ENCODE results near the gene RPH3AL. TPM values are rescaled to one million over a fixed set of nuclear protein-coding genes. Genes with fewer than 3 reads are reported as not detected.
"Not testable (repeated sequence)": the region's sequence is repeated elsewhere in the genome, so short reads cannot be mapped to it uniquely, and the experiment has no call there.

RPH3AL gene
- total RNA-seq, 1 donor from 2014 or later: 24.3 TPM

DNA sequence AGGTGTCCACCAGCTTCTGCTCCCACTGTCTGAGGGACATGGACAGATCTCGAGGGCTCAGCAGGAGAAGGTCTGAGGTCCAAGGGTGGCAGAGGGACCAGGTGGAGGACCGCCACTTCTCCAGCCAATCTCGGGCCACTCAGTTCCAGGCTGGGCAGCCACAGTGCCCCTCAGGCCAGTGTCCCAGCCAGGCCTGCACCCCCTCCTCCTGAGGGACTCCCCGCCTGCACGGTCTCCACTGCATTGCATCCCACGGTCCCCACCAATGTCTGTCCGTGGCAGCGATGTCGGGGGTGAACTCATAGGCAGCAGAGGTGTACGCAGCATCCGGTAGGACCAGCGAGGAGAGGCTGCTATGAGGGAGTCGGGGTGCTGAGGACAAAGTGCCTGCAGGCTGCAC is 107.0 kb downstream of the RPH3AL start:
- DNase-seq (ENCODE audit: low read depth): no peak

DNA sequence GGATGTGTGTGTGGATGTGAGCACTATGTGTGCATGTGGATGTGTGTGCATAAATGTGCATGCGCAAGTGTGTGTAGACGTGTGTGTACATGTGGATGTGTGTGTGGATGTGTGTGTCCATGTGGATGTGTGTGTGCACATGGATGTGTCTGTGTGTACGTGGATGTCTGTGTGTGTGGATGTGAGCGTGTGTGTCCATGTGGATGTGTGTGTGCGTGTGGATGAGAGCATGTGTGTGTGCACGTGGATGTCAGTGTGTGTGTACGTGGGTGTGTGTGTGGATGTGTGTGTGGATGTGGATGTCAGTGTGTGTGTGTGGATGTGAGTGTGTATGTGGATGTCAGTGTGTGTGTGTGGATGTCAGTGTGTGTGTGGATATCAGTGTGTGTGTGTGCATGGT is 107.6 kb downstream of the RPH3AL start:
- DNase-seq (ENCODE audit: low read depth): no peak

DNA sequence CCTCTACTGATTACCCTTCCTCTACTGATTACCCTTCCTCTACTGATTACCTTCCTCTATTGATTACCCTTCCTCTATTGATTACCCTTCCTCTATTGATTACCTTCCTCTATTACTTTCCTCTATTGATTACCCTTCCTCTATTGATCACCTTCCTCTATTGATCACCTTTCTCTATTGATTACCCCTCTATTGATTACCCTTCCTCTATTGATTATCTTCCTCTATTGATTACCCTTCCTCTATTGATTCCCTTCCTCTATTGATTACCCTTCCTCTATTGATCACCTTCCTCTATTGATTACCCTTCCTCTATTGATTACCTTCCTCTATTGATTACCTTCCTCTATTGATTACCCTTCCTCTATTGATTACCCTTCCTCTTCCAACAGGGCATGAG is 108.7 kb downstream of the RPH3AL start:
- DNase-seq (ENCODE audit: low read depth): not testable (repeated sequence)

DNA sequence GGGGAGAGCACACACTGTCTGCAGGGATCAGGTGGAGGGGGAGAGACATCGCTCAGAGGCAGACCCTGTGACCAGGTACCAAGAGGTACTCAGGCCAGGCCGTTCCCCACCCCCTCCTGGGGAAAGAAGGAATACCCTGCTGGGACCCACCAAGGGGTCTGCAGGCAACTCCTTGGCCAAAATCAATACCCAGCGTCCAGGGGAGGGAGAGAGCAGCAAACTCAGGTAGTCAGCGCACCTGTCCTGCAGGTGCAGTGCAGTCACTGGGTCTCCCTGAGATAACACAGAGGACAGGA is 113.7 kb downstream of the RPH3AL start:
- DNase-seq (ENCODE audit: low read depth): no peak

DNA sequence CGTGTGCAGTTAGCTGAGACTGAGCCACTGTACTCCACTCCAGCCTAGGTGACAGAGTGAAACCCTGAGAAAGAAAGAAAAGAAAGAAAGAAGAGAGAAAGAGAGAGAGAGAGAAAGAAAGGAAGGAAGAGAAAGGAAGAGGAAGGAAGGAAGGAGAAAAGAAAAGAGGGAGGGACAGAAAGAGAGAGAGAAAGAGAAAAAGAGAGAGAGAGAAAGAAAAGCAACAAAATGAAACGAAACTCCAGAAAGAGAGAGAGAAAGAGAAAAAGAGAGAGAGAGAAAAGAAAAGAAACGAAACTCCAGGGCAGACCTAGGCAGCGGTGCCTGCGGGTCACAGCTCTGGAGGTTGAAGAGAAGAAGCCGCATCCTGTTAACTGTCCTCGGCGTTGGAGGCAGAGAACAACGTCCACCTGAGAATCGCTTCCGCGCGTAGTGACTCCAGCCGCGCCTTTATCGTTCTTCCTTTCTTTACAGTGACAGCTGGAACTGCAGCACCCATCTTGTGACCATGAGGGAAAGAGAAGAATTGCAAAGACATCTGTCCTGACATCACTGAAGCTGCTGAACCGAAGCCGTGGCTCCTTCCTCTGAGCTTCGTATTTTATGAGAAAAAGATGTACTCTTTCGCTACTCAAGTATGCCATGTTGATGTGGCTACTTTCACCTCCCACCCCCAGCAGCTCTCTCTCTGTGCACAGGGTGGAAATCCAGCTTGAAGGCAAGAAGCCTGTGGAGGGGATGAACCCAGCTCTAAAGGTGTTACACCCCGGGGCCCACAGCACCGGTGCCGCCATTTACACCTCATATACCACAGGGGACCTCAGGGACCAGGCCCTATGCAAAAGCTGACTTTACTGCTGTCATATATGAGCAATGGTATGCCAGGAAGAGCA is 114.3 kb downstream of the RPH3AL start:
- no peak for DNase-seq (ENCODE audit: low read depth)

DNA sequence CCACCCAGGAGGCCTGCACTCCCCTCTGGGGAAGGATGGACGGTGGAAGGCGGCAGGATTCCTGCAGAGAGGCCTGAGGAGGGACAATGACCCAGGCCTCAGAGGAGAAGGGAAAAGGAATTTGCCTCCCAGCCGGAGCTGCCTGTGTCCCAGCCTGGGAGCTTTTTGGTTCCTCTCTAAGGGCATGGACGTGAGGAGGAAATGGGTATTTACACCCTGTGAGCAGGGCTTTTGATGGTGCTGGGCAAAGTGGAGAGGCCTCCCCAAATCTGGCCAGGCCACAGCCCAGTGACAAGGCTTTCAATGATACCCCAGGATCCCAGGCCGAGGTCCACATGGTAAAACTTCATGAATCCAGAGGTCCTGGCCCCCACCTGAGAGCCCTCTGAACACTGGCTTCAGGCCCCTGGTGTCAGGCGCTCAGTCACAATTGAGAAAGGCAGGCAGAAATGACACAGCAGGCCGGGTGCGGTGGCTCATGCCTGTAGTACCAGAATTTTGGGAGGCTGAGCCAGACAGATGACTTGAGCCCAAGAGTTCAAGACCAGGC is 115.1 kb downstream of the RPH3AL start:
- no peak for DNase-seq (ENCODE audit: low read depth)

DNA sequence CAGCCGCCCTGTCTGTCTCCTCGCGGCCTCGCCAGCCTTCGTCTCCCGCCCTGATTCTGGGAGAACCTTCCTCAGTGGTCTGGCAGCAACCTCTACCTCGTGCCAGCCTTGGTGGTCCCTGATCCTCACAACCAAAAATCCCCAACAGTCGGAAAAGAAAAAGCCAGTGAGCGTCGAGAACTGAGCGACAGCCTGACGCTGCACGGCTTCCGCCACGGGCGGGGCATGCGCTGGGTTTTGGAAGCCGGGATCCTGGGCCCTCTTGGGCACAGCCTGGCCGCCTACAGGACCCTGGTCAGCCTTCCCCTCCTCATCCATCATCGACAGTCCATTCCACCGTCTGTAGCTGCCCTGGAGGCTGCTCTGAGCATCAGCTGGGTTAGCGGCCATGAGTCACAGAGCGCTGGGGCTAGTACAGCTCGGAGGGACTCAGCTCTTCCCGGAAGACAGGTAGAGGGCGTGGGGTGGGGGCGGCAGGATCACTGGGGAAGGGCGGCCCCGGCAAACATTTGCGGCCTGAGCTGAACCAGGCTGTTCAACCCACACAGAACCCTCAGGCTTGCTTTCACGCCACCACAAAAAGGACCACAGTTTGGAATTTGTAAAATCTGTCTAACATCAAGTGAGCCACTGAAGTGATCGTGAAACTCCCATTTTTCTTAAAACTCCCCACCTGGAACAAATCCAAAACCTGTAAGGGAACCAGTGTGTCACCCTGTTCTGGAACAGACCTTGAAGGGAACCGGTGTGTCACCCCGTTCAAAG is 115.8 kb downstream of the RPH3AL start:
- no peak for DNase-seq (ENCODE audit: low read depth)

DNA sequence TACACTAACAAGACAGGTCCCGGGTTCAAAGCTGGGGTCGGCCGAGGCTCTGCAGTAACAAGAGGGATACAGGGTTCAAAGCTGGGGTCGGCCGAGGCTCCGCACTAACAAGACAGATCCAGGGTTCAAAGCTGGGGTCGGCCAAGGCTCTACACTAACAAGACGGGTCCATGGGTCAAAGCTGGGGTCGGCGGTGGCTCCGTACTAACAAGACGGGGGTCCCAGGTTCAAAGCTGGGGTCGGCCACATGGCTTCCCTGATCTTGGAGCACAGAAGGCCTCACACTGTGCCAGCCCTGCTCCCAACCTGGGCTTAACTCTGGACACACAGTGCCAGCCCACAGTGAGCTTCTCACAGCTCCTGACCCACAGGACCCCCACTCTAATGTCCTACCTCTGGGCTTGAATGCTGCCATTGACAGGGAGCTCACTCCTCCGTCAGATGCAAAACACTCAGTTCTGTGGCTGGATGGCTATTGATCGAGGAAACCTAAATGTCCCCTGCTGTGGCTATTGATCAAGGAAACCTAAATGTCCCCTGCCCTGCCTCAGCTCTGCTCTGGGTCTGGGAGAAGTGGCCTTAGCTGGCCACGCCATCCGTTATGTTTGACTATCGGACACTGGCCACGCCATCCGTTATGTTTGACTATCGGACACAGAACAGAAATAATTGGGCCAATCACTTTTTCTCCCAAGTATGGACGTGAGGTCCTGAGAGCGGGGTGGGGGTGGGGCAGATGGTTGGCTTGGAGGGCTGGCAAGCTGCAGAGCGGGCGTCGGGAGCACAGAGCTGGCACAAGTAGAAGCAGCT is 116.6 kb downstream of the RPH3AL start:
- no peak for DNase-seq (ENCODE audit: low read depth)

DNA sequence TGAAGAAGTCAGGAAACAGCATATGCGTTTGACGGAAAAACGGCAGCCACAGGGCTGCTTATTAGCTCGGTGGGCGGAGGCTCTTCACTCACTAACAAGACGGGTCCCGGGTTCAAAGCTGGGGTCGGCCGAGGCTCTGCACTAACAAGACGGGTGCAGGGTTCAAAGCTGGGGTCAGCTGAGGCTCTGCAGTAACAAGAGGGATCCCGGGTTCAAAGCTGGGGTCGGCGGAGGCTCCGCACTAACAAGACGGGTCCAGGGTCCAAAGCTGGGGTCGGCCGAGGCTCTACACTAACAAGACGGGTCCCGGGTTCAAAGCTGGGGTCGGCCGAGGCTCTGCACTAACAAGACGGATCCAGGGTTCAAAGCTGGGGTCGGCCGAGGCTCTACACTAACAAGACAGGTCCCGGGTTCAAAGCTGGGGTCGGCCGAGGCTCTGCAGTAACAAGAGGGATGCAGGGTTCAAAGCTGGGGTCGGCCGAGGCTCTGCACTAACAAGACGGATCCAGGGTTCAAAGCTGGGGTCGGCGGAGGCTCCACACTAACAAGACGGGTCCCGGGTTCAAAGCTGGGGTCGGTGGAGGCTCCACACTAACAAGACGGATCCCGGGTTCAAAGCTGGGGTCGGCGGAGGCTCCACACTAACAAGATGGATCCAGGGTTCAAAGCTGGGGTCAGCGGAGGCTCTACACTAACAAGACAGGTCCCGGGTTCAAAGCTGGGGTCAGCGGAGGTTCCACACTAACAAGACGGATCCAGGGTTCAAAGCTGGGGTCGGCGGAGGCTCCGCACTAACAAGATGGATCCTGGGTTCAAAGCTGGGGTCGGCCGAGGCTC is 117.4 kb downstream of the RPH3AL start:
- not testable (repeated sequence) for DNase-seq (ENCODE audit: low read depth)

DNA sequence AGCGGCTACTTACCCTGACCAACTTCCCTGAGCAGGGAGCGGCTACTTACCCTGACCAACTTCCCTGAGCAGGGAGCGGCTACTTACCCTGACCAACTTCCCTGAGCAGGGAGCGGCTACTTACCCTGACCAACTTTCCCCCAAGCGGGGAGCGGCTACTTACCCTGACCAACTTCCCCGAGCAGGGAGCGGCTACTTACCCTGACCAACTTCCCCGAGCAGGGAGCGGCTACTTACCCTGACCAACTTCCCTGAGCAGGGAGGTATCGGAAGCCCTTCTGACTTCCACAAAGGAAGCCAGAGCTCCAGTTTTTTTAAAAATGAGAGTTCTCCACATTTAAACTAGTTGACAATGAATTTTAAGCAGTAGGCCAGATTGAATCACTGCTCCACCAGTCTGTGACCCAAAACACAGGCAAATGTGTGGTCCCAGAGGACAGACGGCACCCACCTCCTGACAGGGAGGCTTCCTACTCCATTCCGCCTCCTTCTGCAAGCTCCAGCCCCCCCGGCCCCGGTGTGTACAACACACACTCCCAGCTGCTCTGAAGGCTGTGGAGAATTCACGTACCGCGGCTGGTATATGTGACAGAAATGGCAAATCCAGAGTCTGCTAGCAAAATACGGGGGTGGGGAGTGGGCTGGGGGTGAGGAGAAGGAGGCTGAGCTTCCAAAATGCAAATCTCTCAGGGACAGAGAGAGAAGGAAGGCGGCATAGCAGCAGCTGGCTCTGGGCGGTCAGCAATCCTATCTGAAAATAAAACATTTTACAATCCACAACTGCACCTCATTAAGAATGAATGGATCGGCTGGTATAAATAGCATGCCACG is 118.2 kb downstream of the RPH3AL start:
- DNase-seq (ENCODE audit: low read depth): not testable (repeated sequence)

DNA sequence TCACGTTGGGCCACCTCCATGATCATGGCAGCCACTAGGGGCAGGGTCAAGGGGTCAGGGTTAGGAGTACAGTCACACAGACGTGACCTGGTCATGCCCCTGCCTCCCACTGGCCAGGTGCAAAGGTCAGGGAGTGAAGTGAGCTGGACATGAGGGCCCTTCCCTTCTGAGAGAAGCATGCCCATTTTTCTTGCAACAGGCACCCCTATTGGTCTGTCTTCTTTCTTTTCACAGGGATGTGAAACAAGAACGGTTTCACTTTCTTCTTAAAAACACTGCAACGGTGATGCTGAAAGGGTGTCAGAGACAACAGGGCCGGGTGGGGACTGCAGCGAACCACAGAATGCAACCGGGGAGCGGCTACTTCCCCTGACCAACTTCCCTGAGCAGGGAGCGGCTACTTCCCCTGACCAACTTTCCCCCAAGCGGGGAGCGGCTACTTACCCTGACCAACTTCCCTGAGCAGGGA is 119.1 kb downstream of the RPH3AL start:
- DNase-seq (ENCODE audit: low read depth): no peak

DNA sequence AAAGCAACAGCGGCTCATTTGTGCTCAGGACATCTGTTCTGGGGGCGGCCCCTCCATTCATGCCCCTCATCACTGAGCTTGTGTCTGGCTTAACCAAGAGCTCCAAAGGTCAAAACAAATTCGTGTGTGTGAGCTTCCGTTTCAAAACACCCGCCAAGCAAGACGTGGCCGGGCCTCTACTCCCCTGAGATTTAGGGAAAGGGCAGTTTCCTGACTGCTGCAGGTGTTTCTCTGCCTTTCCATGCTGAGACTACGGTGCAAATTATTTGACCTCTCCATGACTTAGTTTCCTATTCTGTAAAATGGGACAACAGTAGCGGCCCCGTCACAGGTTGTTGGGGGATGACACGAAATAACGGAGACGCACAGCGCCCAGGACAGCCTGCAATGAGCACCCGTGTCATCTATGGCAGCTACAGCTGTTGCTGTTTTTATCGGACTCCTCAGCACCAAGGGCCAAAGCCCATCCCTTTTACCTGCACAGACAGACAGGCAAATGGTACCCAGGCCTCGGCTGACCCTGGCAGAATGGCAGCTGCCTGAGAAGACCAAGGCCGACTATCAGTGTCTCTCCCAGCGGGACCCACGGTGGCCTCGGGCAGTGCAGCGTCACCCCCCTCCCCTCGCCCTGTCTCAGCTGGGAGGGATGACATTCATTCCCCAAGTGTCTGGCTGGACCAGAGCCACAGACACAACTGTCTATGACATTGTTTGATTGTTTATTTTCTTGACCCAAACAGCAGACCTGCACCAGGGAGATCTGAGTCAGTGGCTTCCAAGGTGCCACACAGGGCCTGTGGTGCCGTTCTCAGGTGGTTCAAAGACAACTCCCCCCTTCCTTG is 120.4 kb downstream of the RPH3AL start:
- DNase-seq (ENCODE audit: low read depth): no peak

DNA sequence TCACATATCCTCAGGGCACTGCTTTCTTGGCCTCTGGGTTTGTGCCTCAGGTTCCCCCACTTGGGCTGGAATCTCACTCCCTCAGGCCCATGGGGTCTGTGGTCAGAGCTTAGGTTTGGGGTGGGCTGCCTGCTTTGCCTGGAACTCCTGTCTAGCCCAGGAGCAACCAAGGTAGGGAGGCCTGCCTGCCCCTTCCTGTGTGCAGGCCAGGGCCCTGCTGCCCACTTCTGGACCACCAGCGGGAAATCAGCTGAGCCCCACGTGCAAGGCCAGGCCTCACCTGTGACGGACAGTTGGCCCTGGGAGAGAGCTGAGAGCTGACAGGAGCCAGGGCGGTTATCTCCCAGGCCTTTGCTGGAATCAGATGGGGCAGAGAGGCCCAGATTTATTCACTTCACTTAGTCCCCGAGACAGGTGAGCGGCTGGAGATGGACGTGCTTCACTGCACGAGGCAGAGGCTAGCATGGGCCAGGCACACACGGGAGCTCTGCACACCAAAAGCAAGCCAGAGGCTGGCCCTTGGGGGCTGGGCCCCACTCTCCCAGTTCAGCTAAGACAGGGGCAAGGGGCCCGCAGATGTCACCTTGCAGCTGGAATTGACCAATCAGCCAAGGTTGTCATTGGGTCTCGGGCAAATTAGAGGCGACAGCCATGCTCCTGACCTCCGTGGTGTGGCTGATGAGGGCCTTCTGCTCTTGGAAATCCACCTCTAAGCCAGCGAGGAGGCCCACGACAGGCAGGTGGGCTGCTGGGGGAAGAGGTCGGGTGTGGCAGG is 121.2 kb downstream of the RPH3AL start:
- DNase-seq (ENCODE audit: low read depth): no peak

DNA sequence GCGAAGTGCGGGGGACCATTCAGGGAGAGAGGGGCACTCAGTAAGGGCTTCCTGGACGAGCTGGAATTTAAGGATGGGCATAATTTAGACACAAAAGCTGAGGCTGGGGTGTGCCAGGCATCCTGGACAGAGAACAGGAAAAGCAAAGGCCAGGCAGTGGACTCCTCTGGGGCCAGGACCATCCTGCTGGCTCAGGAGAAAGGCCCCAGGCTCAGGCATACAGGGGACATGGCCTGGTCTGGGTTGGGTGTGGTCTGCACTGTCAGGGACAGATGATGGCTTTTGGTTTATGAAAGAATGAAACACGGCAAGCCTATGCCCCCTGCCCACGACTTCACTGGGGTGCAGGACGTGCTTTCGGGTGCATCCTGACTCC is 122.2 kb downstream of the RPH3AL start:
- DNase-seq (ENCODE audit: low read depth): no peak

DNA sequence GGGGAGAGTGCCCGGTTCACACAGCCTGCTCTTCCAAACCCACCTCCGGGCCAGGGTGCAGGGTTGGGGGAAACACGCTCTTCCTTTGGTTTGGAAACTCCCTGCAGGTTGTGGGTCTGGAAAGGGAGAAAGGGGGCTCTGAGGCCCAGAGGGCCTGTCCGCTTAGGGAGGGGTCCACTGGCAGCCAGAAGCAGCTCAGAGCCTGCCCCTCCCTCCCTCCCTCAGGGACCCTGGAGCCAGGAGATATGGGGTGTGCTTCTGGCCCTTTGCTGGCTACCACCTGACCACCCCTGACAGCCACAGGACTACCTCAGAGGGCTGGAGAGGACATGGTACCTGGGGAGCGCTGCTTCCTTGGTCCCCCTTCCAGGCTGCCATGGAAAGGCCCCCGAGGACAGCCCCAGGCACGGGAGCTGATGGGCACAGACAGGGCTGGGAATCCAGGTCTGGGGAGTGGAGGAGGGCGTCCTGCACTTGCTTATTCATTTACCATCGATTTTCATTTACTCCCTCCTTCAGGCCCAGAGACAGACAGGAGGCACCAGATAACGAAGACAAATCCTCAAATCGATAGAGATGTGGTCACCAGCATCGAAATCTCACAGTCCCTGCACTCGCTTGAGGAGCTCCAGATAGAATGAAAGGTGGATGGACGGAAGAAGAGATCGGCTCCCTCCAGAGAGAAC is 122.8 kb downstream of the RPH3AL start:
- no peak for DNase-seq (ENCODE audit: low read depth)

DNA sequence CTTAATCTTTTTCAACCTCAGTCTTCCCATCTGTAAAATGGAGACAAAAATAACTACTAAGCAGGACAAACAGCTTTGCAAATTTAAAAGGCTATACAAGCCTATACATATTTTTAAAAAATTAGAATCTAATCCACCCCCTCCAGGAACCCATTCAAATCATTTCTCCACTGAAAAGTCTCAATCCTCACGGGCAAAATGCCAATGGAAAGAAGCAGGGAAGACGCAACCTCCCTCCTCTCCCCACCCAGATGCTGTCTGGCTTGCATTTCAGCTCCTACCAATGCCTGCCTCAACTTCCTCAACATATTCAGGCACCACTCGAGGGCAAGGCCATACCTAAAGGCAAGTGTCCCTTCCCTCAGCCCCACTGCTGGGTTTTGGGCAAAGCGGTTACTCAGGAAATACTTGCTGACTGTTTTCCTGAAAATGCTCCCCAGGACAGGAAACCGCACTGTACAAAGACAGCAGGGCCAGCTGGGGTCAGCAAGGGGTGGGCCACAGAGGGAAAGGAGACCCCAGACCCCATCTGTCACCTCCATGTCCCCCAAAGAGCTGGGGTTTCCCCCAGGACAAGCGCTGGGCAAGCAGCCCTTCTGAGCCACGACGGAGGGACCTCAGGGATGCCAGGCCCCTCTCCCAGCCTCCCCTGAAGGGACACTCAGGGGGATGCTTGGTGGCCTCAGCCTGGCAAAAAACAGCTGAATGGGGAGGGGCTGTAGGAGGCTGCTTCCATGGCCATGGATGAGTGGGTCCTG is 123.5 kb downstream of the RPH3AL start:
- no peak for DNase-seq (ENCODE audit: low read depth)
